ENCODE measurements around the gene AP1M2.
"Not testable (repeated sequence)": the region's sequence is repeated elsewhere in the genome, so short reads cannot be mapped to it uniquely, and the experiment has no call there.

DNA sequence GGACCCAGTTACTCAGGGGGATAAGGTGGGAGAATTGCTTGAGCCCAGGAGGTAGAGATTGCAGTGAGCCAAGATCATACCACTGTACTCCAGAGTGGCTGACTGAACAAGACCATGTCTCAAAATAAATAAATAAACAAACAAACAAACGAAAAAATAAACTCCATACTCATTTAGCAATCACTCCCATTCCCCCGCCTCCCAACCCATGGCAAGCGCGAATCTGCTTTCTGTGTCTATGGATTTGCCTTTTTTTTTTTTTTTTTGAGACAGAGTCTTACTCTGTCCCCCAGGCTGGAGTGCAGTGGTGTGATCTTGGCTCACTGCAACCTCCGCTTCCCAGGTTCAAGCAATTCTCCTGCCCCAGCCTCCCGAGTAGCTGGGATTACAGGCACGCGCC lies 60.2 kb downstream of the AP1M2 start:
- TF ChIP-seq, protein P1, sequence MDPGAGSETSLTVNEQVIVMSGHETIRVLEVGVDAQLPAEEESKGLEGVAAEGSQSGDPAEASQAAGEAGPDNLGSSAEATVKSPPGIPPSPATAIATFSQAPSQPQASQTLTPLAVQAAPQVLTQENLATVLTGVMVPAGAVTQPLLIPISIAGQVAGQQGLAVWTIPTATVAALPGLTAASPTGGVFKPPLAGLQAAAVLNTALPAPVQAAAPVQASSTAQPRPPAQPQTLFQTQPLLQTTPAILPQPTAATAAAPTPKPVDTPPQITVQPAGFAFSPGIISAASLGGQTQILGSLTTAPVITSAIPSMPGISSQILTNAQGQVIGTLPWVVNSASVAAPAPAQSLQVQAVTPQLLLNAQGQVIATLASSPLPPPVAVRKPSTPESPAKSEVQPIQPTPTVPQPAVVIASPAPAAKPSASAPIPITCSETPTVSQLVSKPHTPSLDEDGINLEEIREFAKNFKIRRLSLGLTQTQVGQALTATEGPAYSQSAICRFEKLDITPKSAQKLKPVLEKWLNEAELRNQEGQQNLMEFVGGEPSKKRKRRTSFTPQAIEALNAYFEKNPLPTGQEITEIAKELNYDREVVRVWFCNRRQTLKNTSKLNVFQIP (CRISPR knock-in tag; IDR thresholded peaks at IDR 0.05; ENCODE audit: borderline replicate concordance, low read depth) = not testable (repeated sequence)
- TF ChIP-seq ARNTL (CRISPR knock-in tag; IDR thresholded peaks at IDR 0.05; ENCODE audit: borderline replicate concordance, low read depth) = not testable (repeated sequence)

All from SK-N-SH treated with all-trans-retinoic acid at 6 μM for 48 hours (cell line).